GM12878 (cell line): Measurements from ENCODE around the gene LDLRAD3.
A peak's percentile ranks its signal among the peaks of the same experiment; 100 is the strongest.

Experiments
- FOXK2 ChIP-seq: fragments of 450-650 bp; IDR thresholded peaks from 2 replicates; pipeline ENCODE4 v1.6.1; 2017; ENCODE audit warnings: mild to moderate bottlenecking, moderate library complexity
- MYC ChIP-seq: IDR thresholded peaks from 2 replicates; pipeline ENCODE4 v1.6.1; 2011; ENCODE audit warnings: mild to moderate bottlenecking, low read length, moderate library complexity, inconsistent platforms; ENCODE audit not compliant: insufficient read depth, insufficient replicate concordance, insufficient read length, severe bottlenecking
- RAD21 ChIP-seq: IDR thresholded peaks from 2 replicates; pipeline ENCODE4 v1.6.1; 2011; ENCODE audit warnings: mild to moderate bottlenecking, low read depth, low read length, moderate library complexity; ENCODE audit not compliant: insufficient read depth
- SIX5 ChIP-seq: IDR thresholded peaks from 2 replicates; pipeline ENCODE4 v1.6.1; 2011; ENCODE audit warnings: mild to moderate bottlenecking, low read depth, low read length, moderate library complexity; ENCODE audit not compliant: severe bottlenecking
- ZNF207 ChIP-seq: fragments of 450-650 bp; IDR thresholded peaks from 2 replicates; pipeline ENCODE4 v1.6.1; 2014; ENCODE audit warnings: antibody characterized with exemption, mild to moderate bottlenecking, borderline replicate concordance
- ZNF274 ChIP-seq: IDR thresholded peaks from one replicate; pipeline ENCODE4 v1.8.0; 2011; ENCODE audit not compliant: insufficient read length, insufficient read depth
- TF ChIP-seq, protein P1 (sequence below): IDR thresholded peaks from 2 replicates; pipeline ENCODE4 v1.6.1; 2012; ENCODE audit warnings: mild to moderate bottlenecking, low read depth, low read length
- TF ChIP-seq, protein P2 (sequence below), 3 experiments: IDR thresholded peaks in 2 of 3; conservative IDR thresholded peaks in 1 of 3; 2 replicates each; pipeline ENCODE4 v1.5.1; 2011; ENCODE audit warnings: low read depth in 3 of 3, low read length in 3 of 3, mild to moderate bottlenecking in 3 of 3, control low read depth in 2 of 3, moderate library complexity in 2 of 3, inconsistent platforms in 1 of 3, mixed read lengths in 1 of 3; ENCODE audit not compliant: control insufficient read depth in 2 of 3, insufficient read depth in 1 of 3; ENCODE audit errors: extremely low read depth in 1 of 3
- TF ChIP-seq, protein P3 (sequence below): fragments of 450-650 bp; IDR thresholded peaks from 2 replicates; pipeline ENCODE4 v1.6.1; 2016; ENCODE audit warnings: mild to moderate bottlenecking
- TF ChIP-seq, protein P4 (sequence below): fragments of 450-650 bp; IDR thresholded peaks from 2 replicates; pipeline ENCODE4 v1.6.1; 2017; ENCODE audit warnings: mild to moderate bottlenecking

DNA sequence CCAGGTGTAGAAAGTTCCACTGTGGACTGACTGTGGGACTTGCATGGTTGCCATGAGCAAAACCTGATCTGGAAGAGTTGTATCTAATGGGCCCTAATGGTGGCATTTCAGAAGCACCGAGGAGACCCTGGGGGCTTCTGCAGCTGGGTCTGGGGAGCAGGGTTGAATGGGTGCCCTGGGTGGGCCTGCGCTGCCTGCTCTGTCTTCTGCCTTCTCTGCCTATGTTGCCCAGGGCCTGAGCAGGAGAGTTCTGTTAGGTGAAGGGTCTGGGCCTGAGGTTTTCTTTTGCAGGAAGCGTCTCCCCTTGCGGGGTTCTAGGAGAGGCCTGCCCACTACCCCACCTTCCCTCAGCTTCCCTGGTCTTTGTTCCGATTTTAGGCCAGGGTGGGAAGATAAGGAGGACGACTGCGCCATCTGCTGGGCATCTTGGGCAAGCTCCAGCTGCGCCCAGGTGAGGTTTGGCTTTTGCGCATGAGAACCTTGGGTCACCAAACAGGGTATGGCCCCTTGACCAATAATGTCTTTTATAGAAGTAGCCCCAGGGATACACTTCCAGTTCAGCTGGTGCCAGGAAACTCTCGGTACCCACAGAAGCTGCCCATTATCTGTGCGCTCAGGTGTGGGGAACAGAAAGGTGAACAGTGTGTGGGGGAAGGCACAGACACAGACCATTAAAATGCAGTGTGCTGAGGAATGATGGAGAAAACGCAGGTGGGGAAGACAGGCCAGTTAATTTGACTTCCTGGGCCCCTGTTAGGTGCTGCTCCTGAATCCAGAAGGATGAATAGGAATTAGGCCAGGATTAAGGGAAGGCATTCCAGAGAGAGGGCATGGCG is 322.1 kb downstream of the LDLRAD3 start:
- TF ChIP-seq FOXK2 (no peak), SIX5 (no peak), ZNF274 (no peak), RAD21 (peak; percentile 91), MYC (no peak), ZNF207 (no peak)
- TF ChIP-seq, protein P1, sequence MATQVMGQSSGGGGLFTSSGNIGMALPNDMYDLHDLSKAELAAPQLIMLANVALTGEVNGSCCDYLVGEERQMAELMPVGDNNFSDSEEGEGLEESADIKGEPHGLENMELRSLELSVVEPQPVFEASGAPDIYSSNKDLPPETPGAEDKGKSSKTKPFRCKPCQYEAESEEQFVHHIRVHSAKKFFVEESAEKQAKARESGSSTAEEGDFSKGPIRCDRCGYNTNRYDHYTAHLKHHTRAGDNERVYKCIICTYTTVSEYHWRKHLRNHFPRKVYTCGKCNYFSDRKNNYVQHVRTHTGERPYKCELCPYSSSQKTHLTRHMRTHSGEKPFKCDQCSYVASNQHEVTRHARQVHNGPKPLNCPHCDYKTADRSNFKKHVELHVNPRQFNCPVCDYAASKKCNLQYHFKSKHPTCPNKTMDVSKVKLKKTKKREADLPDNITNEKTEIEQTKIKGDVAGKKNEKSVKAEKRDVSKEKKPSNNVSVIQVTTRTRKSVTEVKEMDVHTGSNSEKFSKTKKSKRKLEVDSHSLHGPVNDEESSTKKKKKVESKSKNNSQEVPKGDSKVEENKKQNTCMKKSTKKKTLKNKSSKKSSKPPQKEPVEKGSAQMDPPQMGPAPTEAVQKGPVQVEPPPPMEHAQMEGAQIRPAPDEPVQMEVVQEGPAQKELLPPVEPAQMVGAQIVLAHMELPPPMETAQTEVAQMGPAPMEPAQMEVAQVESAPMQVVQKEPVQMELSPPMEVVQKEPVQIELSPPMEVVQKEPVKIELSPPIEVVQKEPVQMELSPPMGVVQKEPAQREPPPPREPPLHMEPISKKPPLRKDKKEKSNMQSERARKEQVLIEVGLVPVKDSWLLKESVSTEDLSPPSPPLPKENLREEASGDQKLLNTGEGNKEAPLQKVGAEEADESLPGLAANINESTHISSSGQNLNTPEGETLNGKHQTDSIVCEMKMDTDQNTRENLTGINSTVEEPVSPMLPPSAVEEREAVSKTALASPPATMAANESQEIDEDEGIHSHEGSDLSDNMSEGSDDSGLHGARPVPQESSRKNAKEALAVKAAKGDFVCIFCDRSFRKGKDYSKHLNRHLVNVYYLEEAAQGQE: no peak
- TF ChIP-seq, protein P2, sequence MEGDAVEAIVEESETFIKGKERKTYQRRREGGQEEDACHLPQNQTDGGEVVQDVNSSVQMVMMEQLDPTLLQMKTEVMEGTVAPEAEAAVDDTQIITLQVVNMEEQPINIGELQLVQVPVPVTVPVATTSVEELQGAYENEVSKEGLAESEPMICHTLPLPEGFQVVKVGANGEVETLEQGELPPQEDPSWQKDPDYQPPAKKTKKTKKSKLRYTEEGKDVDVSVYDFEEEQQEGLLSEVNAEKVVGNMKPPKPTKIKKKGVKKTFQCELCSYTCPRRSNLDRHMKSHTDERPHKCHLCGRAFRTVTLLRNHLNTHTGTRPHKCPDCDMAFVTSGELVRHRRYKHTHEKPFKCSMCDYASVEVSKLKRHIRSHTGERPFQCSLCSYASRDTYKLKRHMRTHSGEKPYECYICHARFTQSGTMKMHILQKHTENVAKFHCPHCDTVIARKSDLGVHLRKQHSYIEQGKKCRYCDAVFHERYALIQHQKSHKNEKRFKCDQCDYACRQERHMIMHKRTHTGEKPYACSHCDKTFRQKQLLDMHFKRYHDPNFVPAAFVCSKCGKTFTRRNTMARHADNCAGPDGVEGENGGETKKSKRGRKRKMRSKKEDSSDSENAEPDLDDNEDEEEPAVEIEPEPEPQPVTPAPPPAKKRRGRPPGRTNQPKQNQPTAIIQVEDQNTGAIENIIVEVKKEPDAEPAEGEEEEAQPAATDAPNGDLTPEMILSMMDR (IDR thresholded peaks at IDR 0.05 in 2 of 3, conservative IDR thresholded peaks at IDR 0.05 in 1 of 3; ENCODE audit: control insufficient read depth in 2 of 3, extremely low read depth in 1 of 3, insufficient read depth in 1 of 3, low read depth in 3 of 3, low read length in 3 of 3): peak; percentile 89 to 93 (median 92)
- TF ChIP-seq, protein P3, sequence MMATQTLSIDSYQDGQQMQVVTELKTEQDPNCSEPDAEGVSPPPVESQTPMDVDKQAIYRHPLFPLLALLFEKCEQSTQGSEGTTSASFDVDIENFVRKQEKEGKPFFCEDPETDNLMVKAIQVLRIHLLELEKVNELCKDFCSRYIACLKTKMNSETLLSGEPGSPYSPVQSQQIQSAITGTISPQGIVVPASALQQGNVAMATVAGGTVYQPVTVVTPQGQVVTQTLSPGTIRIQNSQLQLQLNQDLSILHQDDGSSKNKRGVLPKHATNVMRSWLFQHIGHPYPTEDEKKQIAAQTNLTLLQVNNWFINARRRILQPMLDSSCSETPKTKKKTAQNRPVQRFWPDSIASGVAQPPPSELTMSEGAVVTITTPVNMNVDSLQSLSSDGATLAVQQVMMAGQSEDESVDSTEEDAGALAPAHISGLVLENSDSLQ: no peak
- TF ChIP-seq, protein P4, sequence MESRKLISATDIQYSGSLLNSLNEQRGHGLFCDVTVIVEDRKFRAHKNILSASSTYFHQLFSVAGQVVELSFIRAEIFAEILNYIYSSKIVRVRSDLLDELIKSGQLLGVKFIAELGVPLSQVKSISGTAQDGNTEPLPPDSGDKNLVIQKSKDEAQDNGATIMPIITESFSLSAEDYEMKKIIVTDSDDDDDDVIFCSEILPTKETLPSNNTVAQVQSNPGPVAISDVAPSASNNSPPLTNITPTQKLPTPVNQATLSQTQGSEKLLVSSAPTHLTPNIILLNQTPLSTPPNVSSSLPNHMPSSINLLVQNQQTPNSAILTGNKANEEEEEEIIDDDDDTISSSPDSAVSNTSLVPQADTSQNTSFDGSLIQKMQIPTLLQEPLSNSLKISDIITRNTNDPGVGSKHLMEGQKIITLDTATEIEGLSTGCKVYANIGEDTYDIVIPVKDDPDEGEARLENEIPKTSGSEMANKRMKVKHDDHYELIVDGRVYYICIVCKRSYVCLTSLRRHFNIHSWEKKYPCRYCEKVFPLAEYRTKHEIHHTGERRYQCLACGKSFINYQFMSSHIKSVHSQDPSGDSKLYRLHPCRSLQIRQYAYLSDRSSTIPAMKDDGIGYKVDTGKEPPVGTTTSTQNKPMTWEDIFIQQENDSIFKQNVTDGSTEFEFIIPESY: no peak
